IPS DF 19.7 (cell line): Measurements from ENCODE around the gene PPM1L.
"Not testable (repeated sequence)": the region's sequence is repeated elsewhere in the genome, so short reads cannot be mapped to it uniquely, and the experiment has no call there.

Source experiments
- DNase-seq: peaks from one replicate; pipeline ENCODE4 v3.0.0-alpha.2; 2013; ENCODE audit warnings: low read depth, low spot score

PPM1L gene

GRCh38 chr3:160982491-160982890, 226.5 kb downstream of the PPM1L start:
- no peak for DNase-seq

- DNase-seq: peak; percentile 50
Measured at GRCh38 chr3:160983900-160984299, 227.9 kb downstream of the PPM1L start.

GRCh38 chr3:160986069-160986468, 230.0 kb downstream of the PPM1L start:
- no peak for DNase-seq

GRCh38 chr3:160987982-160988964, 232.2 kb downstream of the PPM1L start:
- no peak for DNase-seq

- no peak for DNase-seq
Measured at GRCh38 chr3:160990446-160990845, 234.4 kb downstream of the PPM1L start.

GRCh38 chr3:160992712-160993111, 236.7 kb downstream of the PPM1L start:
- DNase-seq: no peak

GRCh38 chr3:160996811-160997210, 240.8 kb downstream of the PPM1L start:
- no peak for DNase-seq

GRCh38 chr3:160998581-160998980, 242.6 kb downstream of the PPM1L start:
- DNase-seq: no peak

- no peak for DNase-seq
Measured at GRCh38 chr3:160999274-160999673, 243.2 kb downstream of the PPM1L start.

- DNase-seq: no peak
Measured at GRCh38 chr3:161008086-161008485, 252.1 kb downstream of the PPM1L start.

GRCh38 chr3:161010151-161010550, 254.1 kb downstream of the PPM1L start:
- not testable (repeated sequence) for DNase-seq

GRCh38 chr3:161014843-161015749, 259.1 kb downstream of the PPM1L start:
- no peak for DNase-seq

GRCh38 chr3:161016417-161017313, 260.6 kb downstream of the PPM1L start:
- no peak for DNase-seq

- DNase-seq: no peak
Measured at GRCh38 chr3:161017971-161018370, 261.9 kb downstream of the PPM1L start.

GRCh38 chr3:161020256-161020655, 264.2 kb downstream of the PPM1L start:
- no peak for DNase-seq

- no peak for DNase-seq
Measured at GRCh38 chr3:161025911-161026310, 269.9 kb downstream of the PPM1L start.

- no peak for DNase-seq
Measured at GRCh38 chr3:161026612-161027510, 270.8 kb downstream of the PPM1L start.

GRCh38 chr3:161028555-161029153, 272.6 kb downstream of the PPM1L start:
- DNase-seq: peak; percentile 7

GRCh38 chr3:161031134-161031533, 275.1 kb downstream of the PPM1L start:
- no peak for DNase-seq
